Femur (tissue), 1 donor: ENCODE measurements around the gene GARIN5A.
A peak's percentile ranks its signal among the peaks of the same experiment; 100 is the strongest.
"Not testable (repeated sequence)": the region's sequence is repeated elsewhere in the genome, so short reads cannot be mapped to it uniquely, and the experiment has no call there.

Source experiments
- DNase-seq: peaks from one replicate; pipeline ENCODE4 v3.0.0-alpha.2; 2017

GARIN5A gene

DNA sequence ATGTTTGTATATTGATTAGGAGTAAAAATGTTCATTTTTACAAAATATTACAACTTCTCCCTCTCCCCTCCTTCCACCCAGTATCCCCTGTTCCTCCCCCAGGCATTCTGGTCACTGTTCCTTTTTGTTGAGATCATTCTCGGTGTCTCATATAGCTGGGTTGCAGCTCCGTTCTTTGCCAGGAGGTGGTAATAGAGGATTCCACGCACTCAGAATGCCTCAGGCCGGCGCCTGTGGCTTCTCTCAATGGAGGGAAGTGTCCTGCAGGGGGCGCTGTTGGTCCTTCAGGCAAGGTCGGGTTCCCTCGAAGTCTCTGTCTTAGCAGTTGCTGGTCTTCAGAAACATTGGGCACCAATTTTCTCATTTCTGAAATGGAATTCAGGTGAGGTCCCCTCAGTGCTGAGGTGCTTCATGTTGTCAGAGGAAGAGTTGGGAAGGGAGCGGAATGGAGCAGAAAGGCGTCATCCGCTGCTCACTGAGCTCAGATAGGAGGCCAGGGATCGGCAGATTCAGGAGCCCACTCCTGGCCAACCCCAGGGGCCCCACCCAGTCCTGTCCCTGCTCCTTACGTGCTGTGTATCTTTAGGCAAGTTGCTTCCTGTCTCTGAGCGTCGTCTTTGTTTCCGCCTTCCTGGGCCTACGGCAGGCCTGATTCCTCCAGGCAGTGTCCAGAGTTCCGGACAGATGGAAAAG, 10.3 kb upstream of the GARIN5A start:
- no peak for DNase-seq

DNA sequence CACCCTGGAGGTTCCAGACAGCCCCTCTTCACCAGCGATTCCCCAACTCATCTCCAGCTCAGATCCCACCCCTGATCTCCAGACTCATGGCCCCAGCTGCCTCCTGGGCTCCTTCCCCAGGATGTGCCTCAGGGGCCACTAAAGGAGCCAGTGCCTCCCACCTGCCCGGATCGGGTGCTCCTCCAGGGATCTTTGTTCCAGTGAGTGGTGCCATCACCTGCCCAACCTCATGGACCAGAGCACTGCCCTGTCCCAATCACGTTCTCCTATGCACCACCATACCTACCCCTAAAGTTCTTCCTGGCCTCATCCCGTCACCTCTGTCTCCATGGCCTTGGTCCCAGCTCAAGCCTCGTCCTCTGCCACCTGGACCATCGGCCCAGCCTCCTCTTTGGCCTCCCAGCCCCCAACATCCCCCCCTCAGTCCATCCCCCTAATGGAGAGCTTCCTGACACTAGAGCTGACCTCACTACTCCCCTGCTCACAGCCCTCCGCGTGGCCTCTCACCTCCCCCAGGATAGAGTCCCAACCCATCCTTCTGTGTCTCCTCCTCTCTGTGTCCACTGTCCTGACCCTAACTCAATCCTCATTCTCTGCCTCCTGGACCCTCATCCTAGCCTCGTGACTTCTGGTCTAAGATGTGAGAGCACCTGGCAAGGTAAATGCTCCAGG, 8.8 kb upstream of the GARIN5A start:
- DNase-seq, result no peak

DNA sequence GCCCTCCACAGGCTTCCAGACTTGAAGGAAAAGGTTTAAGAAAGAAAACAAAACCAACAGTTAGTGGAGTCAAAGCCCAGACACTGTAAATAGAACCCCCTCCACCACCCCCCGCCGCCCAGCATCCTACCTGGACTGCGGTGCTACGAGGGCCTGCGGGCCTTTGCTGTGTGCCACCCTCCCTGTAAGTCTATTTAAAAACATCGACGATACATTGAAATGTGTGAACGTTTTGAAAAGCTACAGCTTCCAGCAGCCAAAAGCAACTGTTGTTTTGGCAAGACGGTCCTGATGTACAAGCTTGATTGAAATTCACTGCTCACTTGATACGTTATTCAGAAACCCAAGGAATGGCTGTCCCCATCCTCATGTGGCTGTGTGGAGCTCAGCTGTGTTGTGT, 6.3 kb upstream of the GARIN5A start:
- DNase-seq, result no peak

DNA sequence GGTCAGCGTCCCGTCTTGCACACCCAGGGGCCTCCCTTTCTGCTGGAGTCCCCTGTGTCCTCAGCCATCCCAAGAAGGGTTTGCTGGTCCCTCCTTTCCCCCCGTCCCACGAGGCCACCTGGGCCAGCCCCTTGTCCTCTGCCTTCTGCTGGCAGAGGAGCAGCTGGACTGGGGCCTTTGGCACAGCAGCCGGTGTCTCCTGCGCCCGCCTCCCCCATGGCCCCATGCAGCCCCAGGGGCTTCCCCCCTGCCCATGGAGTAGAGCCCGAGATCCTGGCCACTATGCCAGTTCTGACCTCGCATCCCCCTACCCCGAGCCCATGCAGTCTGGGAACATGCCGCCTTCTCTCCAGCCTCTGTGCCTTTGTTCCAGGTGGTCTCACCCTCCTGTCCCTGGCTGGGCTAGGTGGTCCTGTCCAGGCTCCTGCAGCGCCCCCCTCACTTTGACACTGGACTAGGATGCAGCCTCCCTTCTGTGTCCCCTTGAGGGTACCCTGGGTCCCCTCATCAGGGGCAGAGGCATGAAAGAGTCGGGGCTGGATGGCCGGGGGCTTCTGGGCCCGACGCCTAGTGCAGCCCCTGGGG, 5.7 kb upstream of the GARIN5A start:
- DNase-seq, result no peak

DNA sequence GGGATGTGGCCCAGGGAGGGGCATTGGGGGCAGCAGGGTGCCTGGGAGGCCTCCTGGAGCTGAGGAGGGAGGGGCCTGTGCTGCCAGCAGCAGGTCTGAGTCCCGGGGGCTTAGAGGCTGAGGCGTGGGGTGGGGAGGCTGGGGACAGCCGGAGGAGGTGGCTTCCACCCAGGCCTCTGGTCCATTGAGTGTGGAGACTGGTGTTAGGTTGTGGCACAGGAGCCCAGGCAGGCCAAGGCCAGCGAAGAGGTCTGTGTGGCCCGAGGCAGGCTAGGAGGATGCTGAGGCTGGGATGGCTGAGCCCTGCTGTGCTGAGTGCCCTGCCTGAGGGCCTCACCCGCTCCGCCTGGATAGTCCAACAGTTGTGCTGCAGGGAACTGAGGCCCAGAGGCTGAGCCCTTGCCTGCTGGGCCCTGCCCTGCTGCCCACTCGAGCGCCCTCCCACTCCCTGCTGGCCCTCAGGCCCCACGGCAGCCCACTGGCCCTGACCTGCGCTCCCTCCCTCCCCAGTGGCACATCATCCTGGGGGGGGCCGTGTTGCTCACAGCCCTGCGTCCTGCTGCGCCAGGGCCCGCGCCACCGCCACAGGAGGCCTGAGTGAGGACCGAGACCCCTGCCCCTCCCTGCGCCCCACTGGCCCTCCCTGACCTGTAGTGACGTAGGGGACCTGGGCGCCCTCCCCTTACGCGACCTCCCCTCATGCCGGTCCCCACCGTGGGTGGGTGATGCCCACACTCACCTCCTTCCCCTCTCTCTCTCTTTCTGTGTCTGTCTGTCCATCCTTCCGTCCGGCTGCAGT, 4.9 kb upstream of the GARIN5A start:
- DNase-seq, result no peak

DNA sequence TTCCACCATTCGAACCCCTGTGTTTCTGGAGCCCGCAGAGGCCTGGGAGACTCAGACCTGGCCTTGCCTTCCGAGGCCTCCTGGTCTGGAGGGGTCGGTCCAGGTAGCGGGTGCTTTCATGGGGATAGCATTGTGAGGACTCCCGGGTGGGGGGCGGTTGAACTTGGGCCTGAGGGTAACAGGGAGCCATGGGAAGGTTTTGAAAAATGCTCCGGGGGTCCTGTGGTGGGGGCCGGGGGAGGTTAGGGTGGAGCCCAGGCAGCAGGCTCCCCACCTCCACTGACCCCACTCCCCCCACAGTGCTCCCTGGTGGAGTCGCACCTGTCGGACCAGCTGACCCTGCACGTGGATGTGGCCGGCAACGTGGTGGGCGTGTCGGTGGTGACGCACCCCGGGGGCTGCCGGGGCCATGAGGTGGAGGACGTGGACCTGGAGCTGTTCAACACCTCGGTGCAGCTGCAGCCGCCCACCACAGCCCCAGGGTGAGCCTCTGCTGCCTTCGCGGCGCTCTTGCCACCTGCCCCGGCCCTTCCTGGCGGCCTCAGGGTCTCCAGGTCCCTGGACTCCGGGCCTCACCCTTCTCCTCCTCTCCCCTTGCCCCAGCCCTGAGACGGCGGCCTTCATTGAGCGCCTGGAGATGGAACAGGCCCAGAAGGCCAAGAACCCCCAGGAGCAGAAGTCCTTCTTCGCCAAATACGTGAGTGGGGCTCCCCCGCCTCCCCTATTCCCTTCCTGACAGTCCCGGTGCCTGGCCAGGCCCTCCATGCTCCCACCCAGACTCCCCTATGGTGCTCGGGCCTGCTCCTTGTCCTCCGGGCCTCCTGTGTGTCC, 3.8 kb upstream of the GARIN5A start:
- no peak for DNase-seq

DNA sequence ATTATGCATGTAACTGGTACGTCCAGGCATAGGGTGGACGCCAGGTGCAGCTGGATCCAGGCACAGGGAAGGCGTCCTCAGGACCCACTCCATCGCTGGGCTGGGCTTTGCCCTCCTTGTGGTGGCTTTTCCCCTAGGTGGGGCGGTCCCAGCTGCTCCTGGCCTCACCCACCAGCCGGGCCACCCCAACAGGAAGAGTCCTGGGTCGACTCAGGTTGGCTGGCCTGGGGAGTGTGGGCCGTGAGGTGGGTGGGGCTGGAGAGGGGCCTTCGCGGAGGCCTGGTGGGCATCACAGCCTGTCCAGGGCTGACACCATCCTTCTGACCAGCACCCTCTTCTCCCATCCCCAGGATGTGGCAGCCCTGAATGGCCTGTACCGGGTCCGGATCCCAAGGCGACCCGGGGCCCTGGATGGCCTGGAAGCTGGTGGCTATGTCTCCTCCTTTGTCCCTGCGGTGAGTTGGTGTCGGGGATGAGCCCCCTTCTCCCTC, 3.2 kb upstream of the GARIN5A start:
- DNase-seq, result no peak

DNA sequence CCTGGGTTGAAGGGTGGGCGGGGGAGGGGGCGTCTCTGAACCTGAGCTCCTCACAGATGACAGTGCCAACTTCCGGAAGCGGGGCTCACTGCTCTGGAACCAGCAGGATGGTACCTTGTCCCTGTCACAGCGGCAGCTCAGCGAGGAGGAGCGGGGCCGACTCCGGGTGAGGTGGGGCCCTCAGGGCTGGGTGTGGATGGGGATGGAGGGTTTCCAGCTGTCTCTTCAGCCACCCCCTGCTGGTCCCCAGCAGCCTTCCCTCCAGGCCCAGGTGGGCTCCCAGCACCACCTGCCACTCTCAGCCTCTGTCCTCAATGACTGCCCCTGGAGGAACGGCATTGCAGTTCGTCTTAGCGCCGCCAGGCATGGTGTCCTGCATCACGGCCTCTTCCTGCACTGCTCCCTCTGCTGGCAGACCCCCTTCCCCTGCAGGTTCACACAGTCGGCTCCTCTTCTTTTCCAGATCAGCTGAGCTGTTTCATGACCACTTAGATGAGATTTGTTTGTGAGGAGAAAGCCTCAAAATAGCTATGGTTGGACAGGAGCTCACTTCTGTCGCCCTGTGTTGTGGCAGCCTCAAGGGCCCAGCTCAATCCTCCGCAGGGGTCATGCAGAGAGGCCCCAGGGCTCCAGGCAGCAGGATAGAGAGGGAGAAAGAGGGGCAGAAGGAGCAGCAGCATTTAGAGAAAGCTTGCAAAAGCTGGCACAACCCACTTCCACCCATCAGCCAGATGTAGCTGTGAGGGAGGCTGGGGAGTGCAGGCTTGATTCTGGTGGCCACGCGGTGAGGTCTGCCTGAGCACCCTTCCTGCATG, 2.5 kb upstream of the GARIN5A start:
- DNase-seq, result no peak

DNA sequence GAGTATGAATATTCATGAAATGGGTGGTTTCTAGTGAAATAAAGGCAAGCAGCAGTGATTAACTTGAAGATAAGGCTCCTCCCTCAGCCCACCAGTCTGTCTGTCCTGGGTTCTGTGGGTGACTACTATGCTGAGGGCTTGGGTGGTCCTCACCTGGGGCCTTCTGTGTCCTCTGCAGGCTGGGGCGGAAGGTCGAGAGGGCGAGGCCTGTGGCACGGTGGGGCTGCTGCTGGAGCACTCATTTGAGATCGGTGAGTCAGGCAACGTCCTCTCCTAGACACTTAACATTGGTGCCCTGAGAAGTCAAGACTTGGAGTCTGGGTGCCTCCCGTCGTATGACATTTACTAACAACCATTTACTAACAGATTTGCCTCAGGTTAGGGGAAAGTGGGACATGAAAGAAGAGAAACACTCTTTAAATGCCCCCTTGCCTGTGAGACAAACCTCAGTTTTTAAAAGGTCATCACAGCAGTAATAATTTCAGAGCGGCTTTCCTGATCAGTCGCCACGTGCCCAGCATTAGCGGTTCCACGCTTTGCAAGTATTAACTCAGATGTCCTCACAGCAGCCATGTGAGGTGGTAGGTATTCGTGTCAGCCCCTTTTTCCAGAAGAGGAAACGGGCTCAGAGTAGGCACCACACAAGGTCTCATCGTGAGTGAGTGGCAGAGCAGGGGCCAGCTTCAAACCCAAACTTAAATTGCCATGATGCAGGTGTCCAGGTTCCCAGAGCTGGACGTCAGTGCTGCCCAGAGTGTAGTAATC, 1.3 kb upstream of the GARIN5A start:
- DNase-seq, result no peak

DNA sequence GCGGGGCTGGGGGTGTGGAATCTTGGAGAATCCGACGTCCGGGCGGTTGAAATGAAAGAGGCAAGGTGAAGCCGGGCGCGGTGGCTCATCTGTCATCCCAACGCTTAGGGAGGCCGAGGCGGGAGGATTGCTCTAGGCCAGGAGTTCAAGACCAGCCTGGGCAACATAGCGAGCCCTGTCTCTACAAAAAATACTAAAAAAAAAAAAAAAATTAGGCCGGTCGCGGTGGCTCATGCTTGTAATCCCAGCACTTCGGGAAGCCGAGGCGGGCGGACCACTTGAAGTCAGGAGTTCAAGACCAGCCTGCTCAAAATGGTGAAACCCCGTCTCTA, 225 bp upstream of the GARIN5A start:
- DNase-seq, result no peak

DNA sequence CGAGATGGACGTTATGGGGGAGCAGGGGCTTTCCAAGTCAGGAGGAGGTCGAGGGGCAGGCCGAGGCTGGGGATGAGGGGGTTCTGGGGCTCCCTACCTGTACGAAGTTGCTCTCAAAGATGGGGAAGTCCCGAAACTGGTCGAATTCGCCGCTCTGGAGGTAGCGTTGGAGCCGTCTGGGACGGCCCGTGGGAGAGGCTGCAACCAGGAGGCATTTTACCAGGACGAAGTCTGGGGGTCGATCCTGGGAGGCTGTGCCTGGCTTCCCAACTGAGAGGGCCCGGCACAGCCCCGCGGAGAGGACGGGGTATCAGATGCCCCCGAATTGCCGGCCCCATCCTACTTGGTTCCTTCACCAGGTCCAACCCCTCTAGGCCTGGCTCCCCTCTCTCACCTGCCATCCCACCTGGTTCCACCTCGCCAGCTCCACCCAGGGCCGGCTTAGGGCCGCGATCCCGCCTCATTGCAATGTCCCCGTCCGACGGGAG, 868 bp downstream of the GARIN5A start:
- no peak for DNase-seq

DNA sequence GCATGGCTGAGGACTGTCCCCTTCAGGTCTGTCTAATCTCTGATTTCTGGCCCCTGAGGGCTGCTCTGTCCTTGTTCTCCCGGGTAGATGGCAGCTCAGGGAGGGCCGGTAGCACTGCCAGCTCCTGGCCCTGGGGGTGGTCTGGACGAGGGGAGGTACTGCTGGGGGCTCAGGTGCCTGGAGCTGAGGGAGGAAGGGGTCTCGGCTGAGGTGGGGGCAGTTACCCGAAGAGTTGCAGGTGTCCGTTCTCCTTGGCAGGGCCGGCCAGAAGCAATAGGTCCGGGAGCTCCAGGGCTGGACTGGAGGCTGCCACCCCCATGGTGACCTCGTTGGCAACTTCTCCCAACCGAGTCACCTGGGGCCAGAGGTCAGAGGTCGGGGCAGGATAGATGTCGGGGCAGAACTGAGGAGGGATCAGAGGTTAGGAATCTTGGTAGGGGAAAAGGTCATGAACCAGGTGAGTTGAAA, 1.5 kb downstream of the GARIN5A start:
- no peak for DNase-seq

DNA sequence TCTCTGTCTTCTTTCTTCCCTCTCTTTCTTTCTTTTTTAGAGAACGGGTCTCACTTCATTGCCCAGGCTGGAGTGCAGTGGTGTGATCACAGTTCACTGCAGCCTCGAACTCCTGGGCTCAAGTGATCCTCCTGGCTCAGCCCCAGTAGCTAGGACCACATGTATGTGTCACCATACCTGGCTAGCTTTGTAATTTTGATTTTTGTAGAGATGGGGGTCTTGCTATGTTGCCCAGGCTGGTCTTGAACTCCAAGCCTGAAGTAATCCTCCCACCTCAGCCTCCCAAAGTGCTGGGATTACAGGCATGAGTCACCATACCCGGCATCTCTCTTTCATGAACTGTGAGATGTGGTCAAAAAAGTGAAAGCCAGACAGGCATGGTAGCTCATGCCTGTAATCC, 3.3 kb downstream of the GARIN5A start:
- DNase-seq, result not testable (repeated sequence)

DNA sequence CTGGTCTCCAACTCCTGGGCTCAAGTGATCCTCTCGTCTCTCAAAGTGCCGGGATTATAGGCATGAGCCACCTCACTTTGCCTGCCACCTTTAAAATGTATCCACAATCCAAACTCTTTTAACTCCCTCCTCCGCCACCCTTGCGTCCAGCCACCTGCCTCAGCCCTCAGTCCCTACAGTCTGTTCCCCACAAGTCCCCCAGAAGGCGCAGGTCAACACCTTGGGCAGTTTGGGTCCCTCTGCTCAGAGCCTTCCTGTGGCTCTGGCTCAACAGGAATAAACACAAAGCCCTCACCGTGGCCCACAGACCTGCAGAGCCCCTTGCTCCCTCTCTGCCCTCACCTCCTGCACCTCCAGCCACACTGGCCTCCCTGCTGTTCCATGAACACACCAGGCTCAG, 7.8 kb downstream of the GARIN5A start:
- DNase-seq, result no peak

DNA sequence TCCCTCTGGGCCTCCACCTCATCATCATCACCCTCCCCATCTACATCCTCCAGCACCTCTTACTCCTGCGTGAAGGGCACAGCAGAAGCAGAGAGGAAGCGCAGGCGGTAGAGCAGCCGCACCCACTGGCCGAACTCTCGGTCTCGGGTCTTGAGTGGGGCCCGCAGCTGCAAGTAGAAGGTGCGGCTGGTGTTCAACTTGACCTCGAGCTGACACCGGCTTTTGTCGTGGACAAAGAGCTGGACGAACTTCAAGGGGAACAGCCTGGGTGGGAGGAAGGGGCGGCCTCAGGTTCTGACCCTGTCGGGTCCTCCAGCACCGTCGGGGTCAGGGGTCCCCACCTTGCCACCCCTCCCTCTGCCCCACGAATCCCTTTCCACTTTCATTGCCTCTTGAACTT, 9.1 kb downstream of the GARIN5A start:
- DNase-seq, result no peak

DNA sequence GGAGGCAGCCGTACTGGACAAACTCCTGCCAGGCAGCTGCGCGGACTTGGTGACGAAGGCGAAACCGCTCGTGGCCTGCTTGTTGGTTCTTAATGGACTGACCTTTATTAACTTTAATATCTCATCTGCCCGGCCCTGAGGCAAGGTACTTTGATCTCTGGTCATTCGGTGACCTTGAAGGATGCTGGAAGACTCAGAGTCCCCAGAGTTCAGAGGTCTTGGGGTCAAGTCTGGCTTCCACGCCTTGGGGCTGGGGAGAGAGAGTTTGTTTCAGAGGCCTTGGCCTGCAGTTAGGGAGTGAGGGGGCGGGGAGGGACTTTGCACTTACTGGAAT, 10.0 kb downstream of the GARIN5A start:
- DNase-seq, result no peak

DNA sequence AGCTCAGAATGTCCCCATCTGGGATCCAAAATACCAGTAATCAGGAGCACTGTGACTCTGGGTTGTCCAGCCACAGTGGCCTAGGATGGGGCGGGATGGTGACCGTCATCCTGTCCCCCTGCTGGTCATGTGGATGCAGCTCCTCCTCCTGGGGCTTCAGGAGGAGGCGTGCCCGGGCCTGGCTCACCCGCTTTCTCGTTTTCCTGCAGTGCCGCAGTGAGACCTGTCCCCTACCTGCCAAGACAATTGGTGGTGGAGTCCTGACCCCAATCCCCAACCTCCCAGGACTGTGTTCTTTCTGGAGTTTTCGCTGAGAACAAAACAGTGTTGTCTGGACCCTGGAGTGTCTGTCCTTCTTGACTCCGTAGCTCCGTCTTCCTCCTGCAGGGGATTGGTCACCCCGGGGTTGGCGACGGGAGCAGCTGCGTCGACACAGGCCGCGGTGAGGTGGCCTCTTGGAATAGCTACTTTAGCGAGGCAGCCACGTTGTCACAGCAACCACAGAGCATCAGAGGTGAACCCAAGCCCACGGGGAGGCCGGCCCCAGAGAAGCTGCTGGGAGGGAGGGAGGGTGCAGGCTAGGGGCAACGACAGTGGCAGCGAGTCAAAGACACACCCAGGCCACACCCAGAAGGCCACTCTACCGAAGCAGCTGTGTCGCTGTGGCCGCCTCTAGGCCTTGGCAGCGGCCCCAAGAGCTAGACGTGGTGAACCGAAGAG, 10.5 kb downstream of the GARIN5A start:
- DNase-seq, result peak; percentile 80

DNA sequence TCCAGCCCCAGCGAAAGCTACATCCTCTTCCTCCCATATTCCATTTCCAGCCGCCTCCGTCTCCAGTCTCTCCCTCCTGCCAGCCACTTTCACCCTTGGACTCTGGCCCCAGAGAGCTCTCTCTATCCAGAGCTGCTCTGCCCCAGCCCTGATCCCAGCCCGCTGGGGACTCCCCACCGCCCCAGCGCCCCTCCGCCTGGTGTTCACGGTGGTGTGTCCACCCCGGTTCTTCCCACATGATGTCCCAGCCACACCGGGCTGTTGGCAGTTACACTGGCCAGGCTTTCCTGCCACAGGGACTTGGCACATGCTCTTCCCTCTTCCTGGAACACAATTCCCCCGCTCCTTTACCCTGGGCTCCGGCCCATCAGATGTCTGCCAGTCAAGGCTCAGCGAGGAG, 11.6 kb downstream of the GARIN5A start:
- DNase-seq, result no peak

DNA sequence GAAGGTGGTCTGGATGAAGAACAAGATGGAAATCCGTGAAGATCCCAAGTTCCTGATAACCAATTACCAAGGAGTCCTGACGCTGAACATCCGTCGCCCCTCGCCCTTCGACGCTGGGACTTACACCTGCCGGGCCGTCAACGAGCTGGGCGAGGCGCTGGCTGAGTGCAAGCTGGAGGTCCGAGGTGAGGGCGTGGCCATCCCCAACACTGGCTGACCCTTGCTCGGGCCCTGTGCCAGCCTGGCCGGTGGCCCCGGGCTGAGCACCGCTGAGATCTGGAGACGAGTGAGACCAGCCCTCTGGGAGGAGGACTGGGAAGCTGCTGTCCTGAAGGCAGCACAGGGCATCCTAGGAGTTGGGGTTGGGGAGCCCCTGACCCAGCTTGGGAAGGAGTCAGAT, 12.3 kb downstream of the GARIN5A start:
- no peak for DNase-seq

DNA sequence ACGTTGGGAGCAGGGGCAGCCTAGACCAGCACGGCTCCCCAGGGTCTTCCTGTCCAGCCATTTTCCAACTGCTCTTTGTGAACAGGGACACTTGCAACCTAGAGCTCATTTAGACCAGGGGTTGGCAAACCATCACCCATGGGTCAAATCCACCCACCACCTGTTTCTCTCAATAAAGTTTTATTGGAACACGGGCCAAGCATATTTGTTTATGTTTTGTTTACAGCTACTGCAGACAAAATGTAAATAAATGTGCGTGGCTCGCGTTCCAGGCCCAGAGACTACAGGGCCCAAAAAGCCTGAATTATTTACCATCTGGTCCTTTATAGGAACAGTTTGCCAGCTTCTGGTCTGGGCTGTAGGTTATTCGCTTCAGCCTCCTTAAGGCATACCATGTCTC, 13.7 kb downstream of the GARIN5A start:
- no peak for DNase-seq
